GM10847 (cell line): ENCODE results near the gene TINCR.

ENCODE experiments used
- POLR2A ChIP-seq: IDR thresholded peaks from 2 replicates; pipeline ENCODE4 v1.6.1; 2011; ENCODE audit not compliant: insufficient read length; ENCODE audit errors: extremely low read depth

Gene TINCR

GRCh38 chr19:5592531-5593342 is 25.0 kb upstream of the TINCR start:
- TF ChIP-seq POLR2A: no peak

GRCh38 chr19:5591476-5591875 is 23.7 kb upstream of the TINCR start:
- no peak for TF ChIP-seq POLR2A

GRCh38 chr19:5590865-5591154 is 23.1 kb upstream of the TINCR start:
- no peak for TF ChIP-seq POLR2A

DNA sequence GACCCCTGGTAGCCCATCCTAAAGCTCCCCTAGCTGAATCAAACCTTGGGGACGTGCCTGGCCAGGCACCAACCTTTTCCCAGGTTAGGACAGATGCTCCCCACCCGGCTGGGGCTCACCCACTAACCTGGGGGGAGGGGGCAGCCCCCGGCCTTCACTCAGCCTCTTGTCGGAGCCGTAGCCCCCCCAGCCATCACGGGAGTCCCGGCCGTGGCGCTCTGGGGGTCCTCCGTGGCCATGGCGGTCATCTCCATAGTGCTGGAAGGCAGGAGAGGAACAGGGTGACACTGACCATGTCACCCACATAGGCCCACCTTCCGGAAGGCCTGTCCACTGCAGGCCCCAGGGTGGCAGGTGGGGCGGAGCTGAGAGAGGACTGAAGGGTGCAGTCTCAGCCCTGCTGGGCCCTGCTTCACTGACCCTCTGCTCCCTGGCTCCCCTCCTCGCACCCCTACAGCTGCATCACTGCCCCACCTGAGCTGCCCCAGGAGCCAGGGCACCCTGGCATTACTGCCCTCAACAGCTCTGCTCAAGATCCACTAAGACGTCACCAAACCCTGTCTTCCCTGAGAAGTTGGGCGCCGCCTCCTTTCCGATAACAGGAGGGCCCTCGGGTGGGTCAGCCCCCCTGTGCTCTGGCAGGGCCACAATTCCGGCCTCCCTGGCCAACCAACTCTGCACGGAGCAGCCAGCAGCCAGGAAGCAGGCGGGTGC is 22.6 kb upstream of the TINCR start:
- no peak for TF ChIP-seq POLR2A

DNA sequence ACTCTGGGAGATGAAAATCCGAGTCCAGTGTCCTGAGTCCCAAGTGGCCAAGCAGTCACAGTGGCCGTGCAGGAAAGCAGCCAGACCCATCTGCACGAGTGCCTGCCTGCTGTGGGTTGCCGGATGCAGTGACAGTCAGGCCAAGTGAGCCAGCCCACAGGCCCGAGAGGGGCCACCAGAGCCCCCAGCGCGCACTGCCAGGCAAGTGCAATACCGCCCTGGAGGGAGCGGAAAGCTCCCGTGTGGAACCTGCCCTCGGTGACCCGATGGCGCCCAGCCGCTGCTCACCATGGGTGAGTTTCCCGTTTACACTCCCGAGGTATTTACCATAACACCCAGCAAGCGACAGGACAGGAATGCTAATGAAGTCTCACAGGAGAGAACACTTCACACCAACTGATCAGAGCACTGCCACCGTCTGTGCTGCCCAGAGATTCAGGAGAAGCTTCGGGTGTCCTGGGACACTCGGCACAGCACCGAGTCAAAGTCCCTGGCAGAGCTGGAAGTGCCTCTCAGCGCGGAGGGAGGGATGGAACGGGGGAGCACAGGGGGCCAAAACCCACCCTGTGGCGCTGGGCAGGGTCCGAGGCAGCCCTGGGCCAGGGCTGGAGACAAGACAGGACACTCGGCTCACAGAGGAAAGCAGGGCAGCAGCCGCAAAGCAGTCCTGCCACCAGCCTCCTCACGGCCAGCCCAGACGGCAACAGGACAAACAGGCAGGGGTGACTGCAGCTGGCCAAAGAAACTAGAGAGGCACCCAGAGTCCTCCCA is 21.3 kb upstream of the TINCR start:
- no peak for TF ChIP-seq POLR2A

GRCh38 chr19:5588441-5588840 is 20.7 kb upstream of the TINCR start:
- TF ChIP-seq POLR2A: no peak

DNA sequence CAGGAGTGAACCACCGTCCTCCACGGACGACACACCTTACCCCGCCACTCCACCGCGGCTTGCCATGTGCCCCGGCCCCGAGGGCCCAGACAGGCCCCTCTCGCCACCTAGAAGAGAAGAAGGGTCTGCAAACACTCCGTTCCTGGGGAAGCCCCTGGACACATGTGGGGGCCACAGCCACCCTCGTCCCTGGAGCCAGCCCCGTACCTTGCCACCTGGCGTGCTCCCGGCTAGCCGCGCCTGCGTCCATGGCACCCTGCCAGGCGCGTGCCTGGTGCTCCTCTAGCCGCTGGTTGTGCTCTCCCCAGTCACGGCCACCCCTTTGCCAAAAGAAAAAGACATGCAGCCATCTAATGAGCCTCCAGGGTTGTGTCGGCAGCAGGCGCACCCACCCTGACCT is 19.9 kb upstream of the TINCR start:
- TF ChIP-seq POLR2A: no peak

DNA sequence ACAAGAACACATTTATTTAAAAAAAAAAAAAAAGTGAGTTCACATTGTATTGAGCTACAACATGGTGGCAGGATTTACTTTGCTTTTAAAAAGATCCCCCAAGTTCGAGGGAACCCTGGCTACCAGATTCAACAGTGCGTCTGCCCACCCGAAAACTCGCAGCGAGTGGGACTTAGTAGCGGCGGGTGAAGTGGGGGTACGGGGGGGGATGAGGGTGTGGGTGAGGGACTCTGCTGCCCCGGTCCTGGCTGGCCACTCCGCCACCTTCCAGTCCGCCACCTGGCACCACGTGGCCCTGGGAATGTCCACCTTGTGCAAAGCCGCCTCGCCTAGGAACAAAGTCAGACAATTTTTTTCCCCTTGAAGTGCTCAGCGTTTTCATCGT is 19.3 kb upstream of the TINCR start:
- no peak for TF ChIP-seq POLR2A

DNA sequence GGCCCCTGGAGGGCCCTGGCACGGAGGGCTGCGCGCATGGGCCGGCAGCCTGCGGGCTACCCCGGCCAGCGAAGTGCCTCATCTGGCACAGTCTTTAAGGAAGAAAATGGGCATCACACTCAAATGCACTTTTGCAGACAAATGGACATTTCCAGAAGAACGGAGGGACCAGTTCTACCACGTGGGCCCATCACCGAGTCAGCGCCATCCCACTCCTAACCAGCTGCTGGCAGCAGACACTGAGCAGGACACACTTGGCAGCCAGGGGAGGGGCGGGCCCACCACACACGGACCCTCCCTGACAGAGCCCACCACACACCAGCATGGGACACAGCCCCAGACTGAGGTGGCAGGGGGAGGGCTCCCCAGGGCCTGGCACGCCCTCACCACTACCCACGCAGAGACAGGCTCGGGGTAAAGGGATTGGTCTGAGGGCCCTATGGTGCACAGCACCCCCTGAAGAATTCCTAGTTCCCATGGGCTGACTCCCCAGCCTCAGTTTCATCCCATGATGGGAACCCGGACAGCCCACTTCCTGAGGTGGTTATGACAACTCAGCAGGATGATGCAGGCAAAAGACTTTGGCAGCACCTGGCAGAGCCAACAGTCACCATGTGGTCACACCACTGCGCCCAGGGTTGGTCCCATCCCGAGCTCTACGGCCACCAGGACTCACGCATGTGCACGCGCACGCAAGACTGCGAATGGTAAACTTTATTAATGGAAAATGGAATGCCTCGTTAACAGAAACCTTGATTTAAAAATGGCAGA is 18.7 kb upstream of the TINCR start:
- TF ChIP-seq POLR2A: no peak

- no peak for TF ChIP-seq POLR2A
Measured at GRCh38 chr19:5585461-5586299, 17.9 kb upstream of the TINCR start.

DNA sequence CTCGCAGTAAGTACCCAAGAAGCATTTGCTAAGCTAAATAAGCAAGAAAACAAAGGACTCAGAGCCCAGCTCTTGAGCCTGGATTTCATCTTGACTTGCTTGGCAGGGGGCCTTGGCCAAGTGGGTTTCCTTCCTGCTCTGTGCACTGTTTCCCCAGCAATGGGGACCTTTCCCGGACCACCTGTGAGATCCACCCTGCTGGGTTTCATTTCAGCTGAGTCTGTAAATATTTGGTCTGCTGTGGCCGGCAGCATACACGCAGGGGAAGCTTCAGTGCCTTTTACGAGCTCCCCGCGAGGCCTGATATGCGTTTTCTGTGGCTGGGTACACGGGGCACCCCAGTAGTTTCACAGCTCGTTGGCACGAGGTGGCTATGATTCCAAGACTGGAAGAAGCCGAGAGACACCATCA is 12.4 kb upstream of the TINCR start:
- no peak for TF ChIP-seq POLR2A

DNA sequence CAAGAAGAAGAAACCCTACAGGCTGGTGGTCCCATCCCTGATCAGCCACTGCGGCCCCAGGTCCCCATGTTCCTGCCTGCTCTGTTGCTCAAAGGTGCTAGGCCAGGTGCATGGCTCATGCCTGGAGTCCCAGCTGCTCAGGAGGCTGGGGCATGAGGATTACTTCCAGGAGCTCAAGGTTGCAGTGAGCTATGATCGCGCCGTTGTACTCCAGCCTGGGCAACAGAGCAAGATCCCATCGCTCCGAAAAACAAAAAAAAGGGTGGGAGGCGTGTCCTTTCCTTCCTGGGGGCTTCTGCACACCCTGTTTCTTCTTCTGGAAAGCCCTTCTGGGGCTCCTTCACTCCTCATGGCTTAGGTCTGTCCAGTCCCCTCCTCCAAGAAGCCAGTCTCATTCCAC is 11.9 kb upstream of the TINCR start:
- no peak for TF ChIP-seq POLR2A

DNA sequence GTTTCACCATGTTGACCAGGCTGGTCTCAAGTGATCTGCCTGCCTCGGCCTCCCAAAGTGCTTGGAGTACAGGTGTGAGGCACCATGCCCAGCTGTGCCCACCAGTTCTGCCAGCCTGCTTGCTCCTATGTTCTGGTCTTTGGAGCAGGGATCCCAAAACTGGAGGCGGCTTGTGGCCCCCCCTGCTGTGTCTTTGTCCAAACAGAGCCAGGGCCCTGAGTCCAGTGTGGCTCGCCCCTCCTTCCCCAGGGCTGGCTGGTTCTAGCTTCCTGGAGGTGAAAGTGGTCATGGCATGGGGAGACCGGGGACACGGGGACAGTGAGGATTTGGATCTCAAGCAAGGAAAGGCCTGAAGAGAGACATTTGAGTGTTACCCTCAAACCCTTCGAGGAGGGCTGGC is 11.5 kb upstream of the TINCR start:
- TF ChIP-seq POLR2A: no peak

GRCh38 chr19:5578097-5578846 is 10.5 kb upstream of the TINCR start:
- TF ChIP-seq POLR2A: no peak
